Endothelial cell of umbilical vein (primary cell): Measurements from ENCODE around the gene CGB8. TPM values are rescaled to one million over a fixed set of nuclear protein-coding genes. Genes with fewer than 3 reads are reported as not detected.

ENCODE experiments used
- BruUV-seq: library from RNA; stranded (reverse); fragments of 400-500 nt; replicated peaks from 2 replicates; lab custom pipeline; 2021; lab: Mats Ljungman, UMichigan
- CTCF ChIA-PET: fragments of 300-600, 350-600 bp; sonication (Branson Sonifier 250); formaldehyde crosslinking; loops from one replicate; lab custom pipeline; 2021; ENCODE audit warnings: antibody characterized with exemption, inconsistent platforms; lab: Charles Lee
- POLR2A ChIA-PET: fragments of 300-600, 350-600 bp; sonication (Branson Sonifier 250); formaldehyde crosslinking; loops from one replicate; lab custom pipeline; 2021; ENCODE audit warnings: antibody characterized with exemption, inconsistent platforms; lab: Charles Lee
- DNase-seq: peaks from one replicate; pipeline ENCODE4 v3.0.0-alpha.2; 2011; ENCODE audit warnings: low read depth, low spot score
- FAIRE-seq: peaks from 2 replicates; lab custom pipeline; 2011; peaks lifted over from hg19 to GRCh38; lab: Jason Lieb, UNC
- H2AFZ ChIP-seq: 2 replicates; pipeline ENCODE4 v1.6.0; 2012; ENCODE audit warnings: low read depth, low read length, control low read depth, inconsistent platforms
- H3K27ac ChIP-seq: 2 replicates; pipeline ENCODE4 v1.5.1; 2011; ENCODE audit warnings: low read depth, mild to moderate bottlenecking, control low read depth, low read length, moderate library complexity; ENCODE audit not compliant: insufficient read depth
- H3K27me3 ChIP-seq, 2 experiments: 2 replicates each; pipeline versions ENCODE4 v1.6.0 to v1.6.1; 2011; ENCODE audit warnings: low read length in 2 of 2, mixed read lengths in 1 of 2; ENCODE audit not compliant: control insufficient read depth in 2 of 2, insufficient read depth in 2 of 2
- H3K36me3 ChIP-seq, 2 experiments: 2 replicates in 1 of 2; 3 replicates in 1 of 2; pipeline ENCODE4 v1.5.1; 2011; ENCODE audit warnings: low read length in 2 of 2, mild to moderate bottlenecking in 1 of 2, moderate library complexity in 1 of 2; ENCODE audit not compliant: control insufficient read depth in 2 of 2, insufficient read depth in 2 of 2; ENCODE audit errors: extremely low read depth in 1 of 2
- H3K4me1 ChIP-seq: 3 replicates; pipeline ENCODE4 v1.5.1; 2011; ENCODE audit warnings: mild to moderate bottlenecking, low read length; ENCODE audit not compliant: control insufficient read depth, insufficient read depth; ENCODE audit errors: extremely low read depth
- H3K4me2 ChIP-seq: 2 replicates; pipeline ENCODE4 v1.6.1; 2011; ENCODE audit warnings: low read length, control low read depth, mixed read lengths; ENCODE audit not compliant: insufficient read depth
- H3K4me3 ChIP-seq, 3 experiments: fragments of 200-600 bp in 1 of 3; sonication (generic), shearing (Covaris generic) in 1 of 3; replicated peaks in 1 of 3; 2 replicates each; pipeline ENCODE4 v1.5.1; 2011 to 2016; ENCODE audit warnings: control low read depth in 3 of 3, low read length in 3 of 3, mild to moderate bottlenecking in 2 of 3, inconsistent platforms in 1 of 3, low read depth in 1 of 3, moderate library complexity in 1 of 3; ENCODE audit not compliant: insufficient read depth in 1 of 3
- H3K79me2 ChIP-seq: 2 replicates; pipeline ENCODE4 v1.6.0; 2012; ENCODE audit warnings: low read length, inconsistent platforms; ENCODE audit not compliant: control insufficient read depth, insufficient read depth
- H3K9ac ChIP-seq: replicated peaks from 2 replicates; pipeline ENCODE3; 2011; ENCODE audit warnings: low read length, control low read depth; ENCODE audit not compliant: insufficient read depth; ENCODE audit errors: extremely low read depth
- H3K9me1 ChIP-seq: replicated peaks from 3 replicates; pipeline ENCODE4 v1.6.0; 2011; ENCODE audit warnings: mild to moderate bottlenecking, low read length; ENCODE audit not compliant: control insufficient read depth, insufficient read depth; ENCODE audit errors: extremely low read depth
- H3K9me3 ChIP-seq: replicated peaks from 2 replicates; pipeline ENCODE4 v1.5.1; 2012; ENCODE audit warnings: low read length, inconsistent platforms; ENCODE audit not compliant: control insufficient read depth, insufficient read depth
- H4K20me1 ChIP-seq: replicated peaks from 2 replicates; pipeline ENCODE3; 2011; ENCODE audit warnings: mild to moderate bottlenecking, low read length; ENCODE audit not compliant: control insufficient read depth, insufficient read depth; ENCODE audit errors: extremely low read depth
- CTCF ChIP-seq, 2 donors: IDR thresholded peaks; 1 replicate in 1 of 2; 2 replicates in 1 of 2; pipeline ENCODE4 v1.5.1; 2011; ENCODE audit warnings: low read length in 2 of 2, mild to moderate bottlenecking in 2 of 2, moderate library complexity in 2 of 2, control low read depth in 1 of 2, inconsistent platforms in 1 of 2, low read depth in 1 of 2; ENCODE audit not compliant: insufficient read depth in 1 of 2; ENCODE audit errors: extremely low read depth in 1 of 2
- EZH2 ChIP-seq: IDR thresholded peaks from 2 replicates; pipeline ENCODE4 v1.6.1; 2012; ENCODE audit warnings: borderline replicate concordance, low read depth, mild to moderate bottlenecking, moderate library complexity, low read length, inconsistent platforms; ENCODE audit not compliant: severe bottlenecking
- FOS ChIP-seq: IDR thresholded peaks from 2 replicates; pipeline ENCODE4 v1.6.1; 2011; ENCODE audit warnings: mild to moderate bottlenecking, low read length, moderate library complexity, borderline replicate concordance; ENCODE audit not compliant: insufficient read depth
- GATA2 ChIP-seq: IDR thresholded peaks from 2 replicates; pipeline ENCODE4 v1.7.0; 2011; ENCODE audit warnings: low read depth, mild to moderate bottlenecking, moderate library complexity, mixed read lengths, low read length; ENCODE audit not compliant: insufficient read length, insufficient read depth
- JUN ChIP-seq: IDR thresholded peaks from 2 replicates; pipeline ENCODE4 v1.6.1; 2011; ENCODE audit warnings: borderline replicate concordance, low read depth; ENCODE audit not compliant: insufficient read length, insufficient read depth
- MAX ChIP-seq: IDR thresholded peaks from 2 replicates; pipeline ENCODE4 v1.6.1; 2011; ENCODE audit not compliant: insufficient read depth, insufficient read length
- MYC ChIP-seq: IDR thresholded peaks from one replicate; pipeline ENCODE4 v1.6.1; 2011; ENCODE audit warnings: mild to moderate bottlenecking, low read depth, low read length
- POLR2A ChIP-seq: IDR thresholded peaks from 2 replicates; pipeline ENCODE4 v1.6.1; 2012; ENCODE audit warnings: low read depth, mild to moderate bottlenecking, control low read depth, low read length
- POLR2AphosphoS5 ChIP-seq: IDR thresholded peaks from 2 replicates; pipeline ENCODE4 v1.6.1; 2012; ENCODE audit warnings: low read depth, mild to moderate bottlenecking, control low read depth, low read length, moderate library complexity; ENCODE audit not compliant: insufficient read depth
- dilution Hi-C: fragments of 300-500 bp; cut with MboI; formaldehyde crosslinking; loops from one replicate; pipeline ENCODE4 v1.15.0; 2019; ENCODE audit warnings: low sequenced_read_pairs; ENCODE audit not compliant: extremely low pct_ligation_motif_present
- intact Hi-C: fragments of 100-400 bp; cut with micrococcal nuclease; formaldehyde crosslinking; loops from one replicate; pipeline ENCODE4 v1.10.0; 2022
- polyA plus RNA-seq, 4 experiments: library from polyadenylated mRNA; depleted of rRNA in 3 of 4; stranded (reverse) in 3 of 4; unstranded in 1 of 4; fragments of >200 nt; gene quantifications; 2 replicates each; pipeline versions ENCODE4 v1.2.1 to v1.2.3, GENCODE V29; 2011 to 2012; ENCODE audit warnings: missing spikeins in 1 of 4
- total RNA-seq: library from RNA; stranded (reverse); gene quantifications from 2 replicates; pipeline ENCODE4 v1.2.3, GENCODE V29; 2021

CGB8 gene
- total and polyA plus RNA-seq, 2 donors (not counting 3 experiments of a cell fraction or from before 2014, with no cell fraction given) = not detected

GRCh38 chr19:49085868-49086232 lies 36.9 kb upstream of the CGB8 start:
- peaks cover 2 to 3% of the 10 kb centered on the region in 2 experiments for H3K27me3 ChIP-seq
- intact Hi-C loops (loop anchor here (1.0 to 5.0 kb wide), 2 partner anchors 41 to 93 kb away; partner anchors contain the start of genes GYS1 and RUVBL2), dilution Hi-C loops (no loop called here)
- H3K36me3 ChIP-seq = peaks cover 5 to 25% of the 10 kb centered on the region in 2 experiments
- peak overlapping the region; percentile 62 for H2AFZ ChIP-seq
- H3K9me3 ChIP-seq = no peaks in the 10 kb centered on the region
- FAIRE-seq = no peak
- H3K9me1 ChIP-seq = no peaks in the 10 kb centered on the region
- peaks cover 14% of the 10 kb centered on the region for H3K4me1 ChIP-seq
- ChIA-PET POLR2A (no interaction called here), CTCF (interaction anchor here (0.7 kb wide), 1 partner anchor 12 kb away, joined by 5 read pairs; no protein-coding TSS in a partner anchor)
- no TSS peak for BruUV-seq
- no peak for TF ChIP-seq CTCF (IDR thresholded peaks at IDR 0.05; ENCODE audit: extremely low read depth in 1 of 2, insufficient read depth in 1 of 2, low read depth in 1 of 2, low read length in 2 of 2)
- no peak for TF ChIP-seq EZH2
- no peak for TF ChIP-seq POLR2AphosphoS5
- no peak for TF ChIP-seq FOS
- no peak for TF ChIP-seq MYC
- no peak for TF ChIP-seq POLR2A
- TF ChIP-seq GATA2 = no peak
- no peak for TF ChIP-seq JUN
- TF ChIP-seq MAX = no peak
- peak overlapping the region; percentile 85 for H3K4me2 ChIP-seq
- no peak for DNase-seq
- peaks cover 46% of the 10 kb centered on the region for H3K79me2 ChIP-seq
- H3K27ac ChIP-seq = peak overlapping the region; percentile 73
- H3K4me3 ChIP-seq = peak overlapping the region; percentile 75 to 93 (median 89)
- peaks cover 2% of the 10 kb centered on the region for H4K20me1 ChIP-seq
- peak overlapping the region; percentile 97 for H3K9ac ChIP-seq
